SK-N-SH (cell line): ENCODE results near the gene NUP58. TPM values are rescaled to one million over a fixed set of nuclear protein-coding genes. Genes with fewer than 3 reads are reported as not detected.

ENCODE experiments used
- CTCF ChIA-PET: fragments of 300-600, 350-600 bp; formaldehyde crosslinking; extraction: SDS; loops from one replicate; lab custom pipeline; 2021; lab: Yijun Ruan, JAX
- POLR2A ChIA-PET: fragments of 350-600 bp; sonication (Branson Sonifier 250); formaldehyde crosslinking; extraction: SDS; loops from one replicate; lab custom pipeline; 2020; ENCODE audit warnings: antibody characterized with exemption, inconsistent platforms; lab: Yijun Ruan, JAX
- DNase-seq: peaks from one replicate; pipeline ENCODE4 v3.0.0; 2012
- H2AFZ ChIP-seq: fragments of 200-600 bp; sonication (generic); 2 replicates; pipeline ENCODE4 v1.8.1; 2016; ENCODE audit warnings: antibody characterized with exemption, mild to moderate bottlenecking, low read depth
- H3F3A ChIP-seq: fragments of 200-600 bp; sonication (generic); replicated peaks from 2 replicates; pipeline ENCODE3; 2016; ENCODE audit warnings: antibody characterized with exemption, mild to moderate bottlenecking; ENCODE audit not compliant: insufficient read depth
- H3K27ac ChIP-seq, 2 experiments: fragments of 200-500 bp in 1 of 2; fragments of 200-600 bp in 1 of 2; sonication (Bioruptor generic) in 1 of 2; sonication (generic), shearing (Covaris generic) in 1 of 2; 2 replicates each; pipeline versions ENCODE4 v1.5.1 to v1.6.1; 2014 to 2016; ENCODE audit warnings: low read depth in 2 of 2, inconsistent platforms in 1 of 2, low read length in 1 of 2, mild to moderate bottlenecking in 1 of 2, mixed read lengths in 1 of 2
- H3K27me3 ChIP-seq: fragments of 200-600 bp; sonication (generic), shearing (Covaris generic); 2 replicates; pipeline ENCODE4 v1.6.1; 2016; ENCODE audit warnings: mixed run types; ENCODE audit not compliant: insufficient read depth
- H3K36me3 ChIP-seq, 2 experiments: fragments of 200-500 bp in 1 of 2; fragments of 200-600 bp in 1 of 2; sonication (Bioruptor generic) in 1 of 2; sonication (generic) in 1 of 2; replicated peaks in 1 of 2; 2 replicates each; pipeline versions ENCODE3 to v1.5.1; 2014 to 2016; ENCODE audit warnings: low read length in 1 of 2, mild to moderate bottlenecking in 1 of 2; ENCODE audit not compliant: insufficient read depth in 2 of 2, control insufficient read depth in 1 of 2
- H3K4me1 ChIP-seq, 2 experiments: fragments of 200-500 bp in 1 of 2; fragments of 200-600 bp in 1 of 2; sonication (Bioruptor generic) in 1 of 2; sonication (generic), shearing (Covaris generic) in 1 of 2; 2 replicates each; pipeline versions ENCODE4 v1.5.1 to v1.6.1; 2014 to 2016; ENCODE audit warnings: low read depth in 1 of 2, low read length in 1 of 2, mixed run types in 1 of 2; ENCODE audit not compliant: insufficient read depth in 2 of 2, control insufficient read depth in 1 of 2
- H3K4me2 ChIP-seq: fragments of 200-600 bp; sonication (generic), shearing (Covaris generic); 2 replicates; pipeline ENCODE4 v1.6.1; 2017; ENCODE audit warnings: mixed run types
- H3K4me3 ChIP-seq, 2 experiments: fragments of 200-500 bp in 1 of 2; fragments of 200-600 bp in 1 of 2; sonication (Bioruptor generic) in 1 of 2; sonication (generic), shearing (Covaris generic) in 1 of 2; 2 replicates each; pipeline versions ENCODE4 v1.5.1 to v1.8.1; 2014 to 2016; ENCODE audit warnings: low read depth in 2 of 2, inconsistent platforms in 1 of 2, low read length in 1 of 2, mild to moderate bottlenecking in 1 of 2, mixed read lengths in 1 of 2, moderate library complexity in 1 of 2
- H3K79me2 ChIP-seq: fragments of 200-600 bp; sonication (generic); 2 replicates; pipeline ENCODE4 v1.8.1; 2017; ENCODE audit warnings: mild to moderate bottlenecking; ENCODE audit not compliant: insufficient read depth
- H3K9ac ChIP-seq: fragments of 200-600 bp; sonication (generic); 2 replicates; pipeline ENCODE4 v1.6.1; 2017; ENCODE audit warnings: mixed run types
- H3K9me2 ChIP-seq: fragments of 200-600 bp; sonication (generic); 2 replicates; pipeline ENCODE4 v1.6.1; 2017; ENCODE audit warnings: mixed run types
- H3K9me3 ChIP-seq: fragments of 200-600 bp; sonication (generic); 2 replicates; pipeline ENCODE4 v1.6.1; 2017; ENCODE audit warnings: mixed run types, mild to moderate bottlenecking, moderate library complexity
- H4K20me1 ChIP-seq: fragments of 200-600 bp; sonication (generic); 2 replicates; pipeline ENCODE4 v1.6.1; 2017; ENCODE audit warnings: mild to moderate bottlenecking, mixed run types; ENCODE audit not compliant: insufficient read depth
- ELF1 ChIP-seq: IDR thresholded peaks from 2 replicates; pipeline ENCODE4 v1.4.0; 2012
- EP300 ChIP-seq, 2 experiments: IDR thresholded peaks; 2 replicates each; pipeline versions ENCODE4 v1.4.0 to v1.6.1; 2012; ENCODE audit warnings: borderline replicate concordance in 1 of 2, low read depth in 1 of 2, low read length in 1 of 2
- EZH2phosphoT487 ChIP-seq: fragments of 200-600 bp; sonication (generic); IDR thresholded peaks from 2 replicates; pipeline ENCODE4 v1.6.1; 2017; ENCODE audit warnings: low read depth, mixed run types, mild to moderate bottlenecking, antibody characterized with exemption, moderate library complexity, borderline replicate concordance
- GABPA ChIP-seq: IDR thresholded peaks from 2 replicates; pipeline ENCODE4 v1.4.0; 2012; ENCODE audit warnings: low read depth, mild to moderate bottlenecking
- GATA2 ChIP-seq: sonication (generic); formaldehyde crosslinking; IDR thresholded peaks from 2 replicates; pipeline ENCODE4 v1.5.0; 2020; ENCODE audit warnings: mild to moderate bottlenecking, missing genetic modification reagents
- IRF3 ChIP-seq: fragments of 150-350 bp; IDR thresholded peaks from 2 replicates; pipeline ENCODE4 v1.6.1; 2016; ENCODE audit warnings: mild to moderate bottlenecking, low read depth, low read length
- JUND ChIP-seq: IDR thresholded peaks from 2 replicates; pipeline ENCODE4 v1.4.0; 2012
- MEF2A ChIP-seq: IDR thresholded peaks from 2 replicates; pipeline ENCODE4 v1.4.0; 2012; ENCODE audit warnings: low read depth, borderline replicate concordance
- MXI1 ChIP-seq: IDR thresholded peaks from 2 replicates; pipeline ENCODE4 v1.6.1; 2012; ENCODE audit warnings: mild to moderate bottlenecking, low read depth, low read length, improper control_type of control experiment
- NFIC ChIP-seq: IDR thresholded peaks from 2 replicates; pipeline ENCODE4 v1.4.0; 2012; ENCODE audit warnings: borderline replicate concordance
- NRF1 ChIP-seq: IDR thresholded peaks from 2 replicates; pipeline ENCODE4 v1.6.1; 2012; ENCODE audit warnings: low read depth, mild to moderate bottlenecking, low read length
- POLR2AphosphoS5 ChIP-seq: IDR thresholded peaks from 2 replicates; pipeline ENCODE4 v1.6.1; 2012; ENCODE audit warnings: low read depth, low read length
- RAD21 ChIP-seq: IDR thresholded peaks from 2 replicates; pipeline ENCODE4 v1.6.1; 2012; ENCODE audit warnings: mild to moderate bottlenecking, low read length
- RCOR1 ChIP-seq: fragments of 150-350 bp; IDR thresholded peaks from 2 replicates; pipeline ENCODE4 v1.6.1; 2017; ENCODE audit warnings: antibody characterized with exemption, low read length
- RXRA ChIP-seq: IDR thresholded peaks from 2 replicates; pipeline ENCODE4 v1.4.0; 2012; ENCODE audit warnings: low read depth, mild to moderate bottlenecking, borderline replicate concordance
- SMC3 ChIP-seq: IDR thresholded peaks from 2 replicates; pipeline ENCODE4 v1.6.1; 2012; ENCODE audit warnings: low read depth, low read length, improper control_type of control experiment
- TAF1 ChIP-seq: IDR thresholded peaks from 2 replicates; pipeline ENCODE4 v1.6.1; 2012; ENCODE audit warnings: low read depth, mild to moderate bottlenecking, low read length, moderate library complexity, borderline replicate concordance
- TEAD4 ChIP-seq: IDR thresholded peaks from 2 replicates; pipeline ENCODE4 v1.4.0; 2012; ENCODE audit warnings: mild to moderate bottlenecking, borderline replicate concordance; ENCODE audit not compliant: insufficient read depth
- YY1 ChIP-seq: IDR thresholded peaks from 2 replicates; pipeline ENCODE4 v1.4.0; 2012; ENCODE audit warnings: low read depth, mild to moderate bottlenecking
- WGBS: methylation state at CpG from one replicate; pipeline ENCODE4 v1.1.6; 2017; ENCODE audit warnings: low lambda C conversion rate; 5-methylcytosine and 5-hydroxymethylcytosine counted together
- polyA plus RNA-seq, 3 experiments: library from polyadenylated mRNA; depleted of rRNA; stranded (reverse); fragments of >200 nt; gene quantifications; 2 replicates each; pipeline ENCODE4 v1.2.3, GENCODE V29; 2012
- TF ChIP-seq, protein P1 (sequence below): IDR thresholded peaks from 2 replicates; pipeline ENCODE4 v1.4.0; 2012; ENCODE audit warnings: low read depth
- TF ChIP-seq, protein P2 (sequence below): IDR thresholded peaks from 2 replicates; pipeline ENCODE4 v1.4.0; 2012; ENCODE audit warnings: low read depth, borderline replicate concordance
- TF ChIP-seq, protein P3 (sequence below): IDR thresholded peaks from 2 replicates; pipeline ENCODE4 v1.4.0; 2012; ENCODE audit warnings: low read depth, borderline replicate concordance
- TF ChIP-seq, protein P4 (sequence below): IDR thresholded peaks from 2 replicates; pipeline ENCODE4; 2012
- TF ChIP-seq, protein P5 (sequence below): IDR thresholded peaks from 2 replicates; pipeline ENCODE4 v1.6.1; 2012; ENCODE audit warnings: mild to moderate bottlenecking, low read depth, low read length, moderate library complexity

NUP58 gene
- polyA plus RNA-seq (2012; rRNA removed), result 18.1 and 24.5 TPM in 2 replicates
- polyA plus RNA-seq (2012; cell fraction: cytosol; rRNA removed), result 22.6 and 23.9 TPM in 2 replicates
- polyA plus RNA-seq (2012; cell fraction: nucleus; rRNA removed), result 15.5 and 22.3 TPM in 2 replicates

GRCh38 chr13:25301347-25302113, at the start of gene NUP58:
NUP58 (plus strand) TSS chr13:25301625; CDS start chr13:25301774, 149 bp downstream.
- peak within 1 kb of the TSS; percentile 99 for H2AFZ ChIP-seq
- CTCF ChIA-PET, result interaction anchor here (0.8 to 2.3 kb wide), 5 partner anchors 14 to 75 kb away, joined by 3 to 12 read pairs (median 3); no protein-coding TSS in a partner anchor
- H3K36me3 ChIP-seq, result peaks cover 10 to 14% of the 10 kb centered on the region in 2 experiments
- H3K79me2 ChIP-seq, result peaks cover 50% of the 10 kb centered on the region
- no peaks in the 10 kb centered on the region for H3F3A ChIP-seq
- POLR2A ChIA-PET, result no interaction called here
- no peaks in the 10 kb centered on the region for H3K9me2 ChIP-seq
- peaks cover 6 to 11% of the 10 kb centered on the region in 2 experiments; a peak in 3 of 4 replicates for H3K4me1 ChIP-seq
- H3K4me2 ChIP-seq, result peak within 1 kb of the TSS; percentile 80
- no peaks in the 10 kb centered on the region for H3K27me3 ChIP-seq
- H3K9me3 ChIP-seq, result no peaks in the 10 kb centered on the region
- H4K20me1 ChIP-seq, result 0 out of 2 replicates have a peak, but pooled peaks cover 3% of the 10 kb centered on the region
- WGBS, result 1% methylated on average over 14 of the region's 64 CpGs
- H3K9ac ChIP-seq, result peak within 1 kb of the TSS; percentile 89
- peak within 1 kb of the TSS; percentile 90 to 91 for H3K27ac ChIP-seq
- peak within 1 kb of the TSS; percentile 90 to 93 for H3K4me3 ChIP-seq
- DNase-seq, result peak; percentile 92
- TF ChIP-seq POLR2AphosphoS5, result peak; percentile 91
- no peak for TF ChIP-seq EZH2phosphoT487
- TF ChIP-seq RAD21, result no peak
- no peak for TF ChIP-seq TEAD4
- no peak for TF ChIP-seq GATA2 (CRISPR knock-in tag)
- TF ChIP-seq TAF1, result peak; percentile 80; the same call in 1 of the 2 replicates
- TF ChIP-seq MXI1, result peak; percentile 87
- no peak for TF ChIP-seq MEF2A
- TF ChIP-seq JUND, result no peak
- TF ChIP-seq NRF1, result peak; percentile 46; the same call in 1 of the 2 replicates
- TF ChIP-seq, protein P1, sequence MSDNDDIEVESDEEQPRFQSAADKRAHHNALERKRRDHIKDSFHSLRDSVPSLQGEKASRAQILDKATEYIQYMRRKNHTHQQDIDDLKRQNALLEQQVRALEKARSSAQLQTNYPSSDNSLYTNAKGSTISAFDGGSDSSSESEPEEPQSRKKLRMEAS, result peak; percentile 90
- TF ChIP-seq EP300 (IDR thresholded peaks at IDR 0.05; ENCODE audit: borderline replicate concordance in 1 of 2, low read depth in 1 of 2, low read length in 1 of 2), result no peak
- TF ChIP-seq, protein P2, sequence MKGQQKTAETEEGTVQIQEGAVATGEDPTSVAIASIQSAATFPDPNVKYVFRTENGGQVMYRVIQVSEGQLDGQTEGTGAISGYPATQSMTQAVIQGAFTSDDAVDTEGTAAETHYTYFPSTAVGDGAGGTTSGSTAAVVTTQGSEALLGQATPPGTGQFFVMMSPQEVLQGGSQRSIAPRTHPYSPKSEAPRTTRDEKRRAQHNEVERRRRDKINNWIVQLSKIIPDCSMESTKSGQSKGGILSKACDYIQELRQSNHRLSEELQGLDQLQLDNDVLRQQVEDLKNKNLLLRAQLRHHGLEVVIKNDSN, result no peak
- TF ChIP-seq YY1, result no peak; the same call in 1 of the 2 replicates
- TF ChIP-seq, protein P3, sequence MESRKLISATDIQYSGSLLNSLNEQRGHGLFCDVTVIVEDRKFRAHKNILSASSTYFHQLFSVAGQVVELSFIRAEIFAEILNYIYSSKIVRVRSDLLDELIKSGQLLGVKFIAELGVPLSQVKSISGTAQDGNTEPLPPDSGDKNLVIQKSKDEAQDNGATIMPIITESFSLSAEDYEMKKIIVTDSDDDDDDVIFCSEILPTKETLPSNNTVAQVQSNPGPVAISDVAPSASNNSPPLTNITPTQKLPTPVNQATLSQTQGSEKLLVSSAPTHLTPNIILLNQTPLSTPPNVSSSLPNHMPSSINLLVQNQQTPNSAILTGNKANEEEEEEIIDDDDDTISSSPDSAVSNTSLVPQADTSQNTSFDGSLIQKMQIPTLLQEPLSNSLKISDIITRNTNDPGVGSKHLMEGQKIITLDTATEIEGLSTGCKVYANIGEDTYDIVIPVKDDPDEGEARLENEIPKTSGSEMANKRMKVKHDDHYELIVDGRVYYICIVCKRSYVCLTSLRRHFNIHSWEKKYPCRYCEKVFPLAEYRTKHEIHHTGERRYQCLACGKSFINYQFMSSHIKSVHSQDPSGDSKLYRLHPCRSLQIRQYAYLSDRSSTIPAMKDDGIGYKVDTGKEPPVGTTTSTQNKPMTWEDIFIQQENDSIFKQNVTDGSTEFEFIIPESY, result 0 out of 2 replicates have a peak, but pooled peaks have one; percentile 20
- TF ChIP-seq NFIC, result no peak
- TF ChIP-seq RCOR1, result peak; percentile 36; the same call in 1 of the 2 replicates
- peak; percentile 64 for TF ChIP-seq ELF1
- no peak for TF ChIP-seq RXRA
- TF ChIP-seq GABPA, result peak; percentile 74
- TF ChIP-seq, protein P4, sequence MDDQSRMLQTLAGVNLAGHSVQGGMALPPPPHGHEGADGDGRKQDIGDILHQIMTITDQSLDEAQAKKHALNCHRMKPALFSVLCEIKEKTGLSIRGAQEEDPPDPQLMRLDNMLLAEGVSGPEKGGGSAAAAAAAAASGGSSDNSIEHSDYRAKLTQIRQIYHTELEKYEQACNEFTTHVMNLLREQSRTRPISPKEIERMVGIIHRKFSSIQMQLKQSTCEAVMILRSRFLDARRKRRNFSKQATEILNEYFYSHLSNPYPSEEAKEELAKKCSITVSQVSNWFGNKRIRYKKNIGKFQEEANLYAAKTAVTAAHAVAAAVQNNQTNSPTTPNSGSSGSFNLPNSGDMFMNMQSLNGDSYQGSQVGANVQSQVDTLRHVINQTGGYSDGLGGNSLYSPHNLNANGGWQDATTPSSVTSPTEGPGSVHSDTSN, result no peak
- TF ChIP-seq, protein P5, sequence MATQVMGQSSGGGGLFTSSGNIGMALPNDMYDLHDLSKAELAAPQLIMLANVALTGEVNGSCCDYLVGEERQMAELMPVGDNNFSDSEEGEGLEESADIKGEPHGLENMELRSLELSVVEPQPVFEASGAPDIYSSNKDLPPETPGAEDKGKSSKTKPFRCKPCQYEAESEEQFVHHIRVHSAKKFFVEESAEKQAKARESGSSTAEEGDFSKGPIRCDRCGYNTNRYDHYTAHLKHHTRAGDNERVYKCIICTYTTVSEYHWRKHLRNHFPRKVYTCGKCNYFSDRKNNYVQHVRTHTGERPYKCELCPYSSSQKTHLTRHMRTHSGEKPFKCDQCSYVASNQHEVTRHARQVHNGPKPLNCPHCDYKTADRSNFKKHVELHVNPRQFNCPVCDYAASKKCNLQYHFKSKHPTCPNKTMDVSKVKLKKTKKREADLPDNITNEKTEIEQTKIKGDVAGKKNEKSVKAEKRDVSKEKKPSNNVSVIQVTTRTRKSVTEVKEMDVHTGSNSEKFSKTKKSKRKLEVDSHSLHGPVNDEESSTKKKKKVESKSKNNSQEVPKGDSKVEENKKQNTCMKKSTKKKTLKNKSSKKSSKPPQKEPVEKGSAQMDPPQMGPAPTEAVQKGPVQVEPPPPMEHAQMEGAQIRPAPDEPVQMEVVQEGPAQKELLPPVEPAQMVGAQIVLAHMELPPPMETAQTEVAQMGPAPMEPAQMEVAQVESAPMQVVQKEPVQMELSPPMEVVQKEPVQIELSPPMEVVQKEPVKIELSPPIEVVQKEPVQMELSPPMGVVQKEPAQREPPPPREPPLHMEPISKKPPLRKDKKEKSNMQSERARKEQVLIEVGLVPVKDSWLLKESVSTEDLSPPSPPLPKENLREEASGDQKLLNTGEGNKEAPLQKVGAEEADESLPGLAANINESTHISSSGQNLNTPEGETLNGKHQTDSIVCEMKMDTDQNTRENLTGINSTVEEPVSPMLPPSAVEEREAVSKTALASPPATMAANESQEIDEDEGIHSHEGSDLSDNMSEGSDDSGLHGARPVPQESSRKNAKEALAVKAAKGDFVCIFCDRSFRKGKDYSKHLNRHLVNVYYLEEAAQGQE, result no peak
- no peak for TF ChIP-seq SMC3
- TF ChIP-seq IRF3, result no peak
